ENCODE results near the gene ZFP92.

DNA sequence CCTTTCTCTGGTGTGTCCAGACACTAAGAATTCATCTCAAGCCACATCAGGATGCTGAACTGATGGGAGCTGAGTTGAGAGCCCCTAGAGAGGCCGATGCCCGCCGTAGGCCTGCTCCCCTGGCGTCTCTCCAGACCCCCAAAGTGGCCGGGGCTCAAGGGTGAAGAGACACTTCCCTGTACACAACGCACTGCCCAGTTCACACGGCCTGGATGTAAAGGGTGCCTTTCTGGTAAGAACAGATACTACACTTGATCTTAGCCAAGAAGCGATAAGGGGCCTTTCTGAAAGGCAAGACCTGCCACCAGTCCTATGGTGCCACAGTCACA lies 39.6 kb downstream of the ZFP92 start:
- TF ChIP-seq, protein P1, sequence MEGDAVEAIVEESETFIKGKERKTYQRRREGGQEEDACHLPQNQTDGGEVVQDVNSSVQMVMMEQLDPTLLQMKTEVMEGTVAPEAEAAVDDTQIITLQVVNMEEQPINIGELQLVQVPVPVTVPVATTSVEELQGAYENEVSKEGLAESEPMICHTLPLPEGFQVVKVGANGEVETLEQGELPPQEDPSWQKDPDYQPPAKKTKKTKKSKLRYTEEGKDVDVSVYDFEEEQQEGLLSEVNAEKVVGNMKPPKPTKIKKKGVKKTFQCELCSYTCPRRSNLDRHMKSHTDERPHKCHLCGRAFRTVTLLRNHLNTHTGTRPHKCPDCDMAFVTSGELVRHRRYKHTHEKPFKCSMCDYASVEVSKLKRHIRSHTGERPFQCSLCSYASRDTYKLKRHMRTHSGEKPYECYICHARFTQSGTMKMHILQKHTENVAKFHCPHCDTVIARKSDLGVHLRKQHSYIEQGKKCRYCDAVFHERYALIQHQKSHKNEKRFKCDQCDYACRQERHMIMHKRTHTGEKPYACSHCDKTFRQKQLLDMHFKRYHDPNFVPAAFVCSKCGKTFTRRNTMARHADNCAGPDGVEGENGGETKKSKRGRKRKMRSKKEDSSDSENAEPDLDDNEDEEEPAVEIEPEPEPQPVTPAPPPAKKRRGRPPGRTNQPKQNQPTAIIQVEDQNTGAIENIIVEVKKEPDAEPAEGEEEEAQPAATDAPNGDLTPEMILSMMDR (conservative IDR thresholded peaks at IDR 0.05; ENCODE audit: low read length) = no peak
- TF ChIP-seq EZH2phosphoT487 (IDR thresholded peaks at IDR 0.05; ENCODE audit: borderline replicate concordance) = no peak

Data from Loucy (cell line).